Neural progenitor cell (in vitro differentiated cells): ENCODE measurements around the gene SPINT1. TPM values are rescaled to one million over a fixed set of nuclear protein-coding genes. Genes with fewer than 3 reads are reported as not detected.

Experiments used
- DNase-seq: peaks from one replicate; pipeline ENCODE4 v3.0.0-alpha.2; 2016; ENCODE audit warnings: low spot score
- H2AFZ ChIP-seq: fragments of 200-600 bp; sonication (generic); replicated peaks from 2 replicates; pipeline ENCODE4 v1.6.1; 2016; ENCODE audit warnings: antibody characterized with exemption
- H3F3A ChIP-seq: fragments of 200-600 bp; sonication (generic); 2 replicates; pipeline ENCODE4 v1.6.1; 2016; ENCODE audit warnings: antibody characterized with exemption, low read depth
- H3K27ac ChIP-seq: fragments of 200-600 bp; sonication (generic); 2 replicates; pipeline ENCODE4 v1.5.1; 2016; ENCODE audit warnings: mild to moderate bottlenecking
- H3K27me3 ChIP-seq: fragments of 200-600 bp; sonication (generic); 2 replicates; pipeline ENCODE4 v1.6.1; 2016; ENCODE audit warnings: mild to moderate bottlenecking, moderate library complexity
- H3K36me3 ChIP-seq: fragments of 200-600 bp; sonication (generic); 2 replicates; pipeline ENCODE4 v1.5.1; 2016
- H3K4me1 ChIP-seq: fragments of 200-600 bp; sonication (generic); 2 replicates; pipeline ENCODE4 v1.6.1; 2016; ENCODE audit warnings: mixed run types
- H3K4me2 ChIP-seq: fragments of 200-600 bp; sonication (generic); 2 replicates; pipeline ENCODE4 v1.6.1; 2016
- H3K4me3 ChIP-seq: fragments of 200-600 bp; sonication (generic); 2 replicates; pipeline ENCODE4 v1.5.1; 2016
- H3K79me2 ChIP-seq: fragments of 200-600 bp; sonication (generic); 2 replicates; pipeline ENCODE4 v1.6.1; 2016; ENCODE audit warnings: low read depth
- H3K9ac ChIP-seq: fragments of 200-600 bp; sonication (generic); 2 replicates; pipeline ENCODE4 v1.6.1; 2016
- H3K9me3 ChIP-seq: fragments of 200-600 bp; sonication (generic); 2 replicates; pipeline ENCODE4 v1.5.1; 2016; ENCODE audit warnings: low read depth
- H4K20me1 ChIP-seq: fragments of 200-600 bp; sonication (generic); 2 replicates; pipeline ENCODE4 v1.6.1; 2016; ENCODE audit warnings: low read depth
- H3K27ac Mint-ChIP-seq: 3 replicates; pipeline ENCODE4 v1.8.0; 2021; ENCODE audit warnings: mixed read lengths
- H3K27me3 Mint-ChIP-seq: 2 replicates; pipeline ENCODE4 v1.8.0; 2022; ENCODE audit warnings: low read depth, mild to moderate bottlenecking, inconsistent platforms, moderate library complexity, mixed read lengths; ENCODE audit not compliant: insufficient read depth
- H3K36me3 Mint-ChIP-seq: 3 replicates; pipeline ENCODE4 v1.8.0; 2021; ENCODE audit warnings: mixed read lengths
- H3K4me1 Mint-ChIP-seq: 3 replicates; pipeline ENCODE4 v1.8.0; 2021; ENCODE audit warnings: mixed read lengths
- H3K4me3 Mint-ChIP-seq: 3 replicates; pipeline ENCODE4 v1.8.0; 2021; ENCODE audit warnings: mild to moderate bottlenecking, moderate library complexity, mixed read lengths
- H3K9me3 Mint-ChIP-seq: 3 replicates; pipeline ENCODE4 v1.8.0; 2020; ENCODE audit warnings: mixed read lengths
- EZH2 ChIP-seq: fragments of 200-600 bp; sonication (generic); IDR thresholded peaks from 2 replicates; pipeline ENCODE4 v1.6.1; 2017; ENCODE audit warnings: antibody characterized with exemption, mild to moderate bottlenecking, moderate library complexity
- EZH2phosphoT487 ChIP-seq: fragments of 200-600 bp; sonication (generic); IDR thresholded peaks from 2 replicates; pipeline ENCODE4 v1.6.1; 2017; ENCODE audit warnings: antibody characterized with exemption
- total RNA-seq: library from RNA; depleted of rRNA; stranded (reverse); fragments of >200 nt; gene quantifications from 2 replicates; pipeline ENCODE4 v1.2.3, GENCODE V29; 2015; ENCODE audit warnings: low replicate concordance
- TF ChIP-seq, protein P1 (sequence below): fragments of 200-600 bp; sonication (generic); IDR thresholded peaks from 2 replicates; pipeline ENCODE4 v1.5.1; 2017; ENCODE audit warnings: antibody characterized with exemption, mild to moderate bottlenecking

SPINT1 gene
- total RNA-seq, 1 donor from 2014 or later = 12.0 TPM

DNA sequence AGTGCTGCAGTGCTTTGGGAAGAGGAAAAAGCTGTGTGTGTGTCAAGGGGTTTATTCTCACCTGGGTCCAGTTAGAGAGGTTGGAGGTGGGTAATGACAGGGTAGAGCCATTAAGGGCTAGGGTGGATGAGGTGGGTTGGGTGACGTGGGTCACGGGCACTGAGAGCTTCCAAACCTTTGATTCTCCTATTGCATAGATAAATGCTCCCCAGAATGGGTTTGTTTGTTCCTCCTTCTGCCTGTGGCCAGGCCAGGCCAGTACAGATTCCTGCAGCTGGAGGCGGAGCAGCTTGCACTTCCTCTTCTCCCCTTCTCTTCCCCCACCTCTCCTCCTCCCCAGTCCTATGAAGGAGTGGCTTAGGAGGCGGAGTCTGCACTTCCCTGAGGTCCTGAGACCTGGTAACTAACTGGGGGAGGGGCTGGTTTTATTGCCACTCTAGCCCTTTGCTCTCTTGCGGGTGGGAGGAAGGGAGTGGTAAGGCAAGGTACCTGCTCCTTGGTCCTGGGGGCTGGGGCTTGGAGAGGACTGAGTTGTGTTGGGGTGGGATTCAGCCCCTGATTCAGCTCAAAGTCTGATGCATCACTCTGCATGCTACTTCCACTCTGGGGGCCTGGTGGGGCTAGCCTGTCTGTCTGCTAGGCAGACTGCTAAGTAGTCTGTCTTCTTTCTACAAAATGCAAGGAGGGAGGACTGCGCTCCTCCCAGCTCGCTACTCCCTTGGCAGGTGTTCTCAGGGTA is 3.5 kb downstream of the SPINT1 start:
- Histone ChIP-seq H3K36me3 (no peaks in the 10 kb centered on the region), H3K9ac (no peak overlapping the region), H3K4me2 (peak overlapping the region; percentile 55), H3K79me2 (no peaks in the 10 kb centered on the region), H3K4me3 (no peak overlapping the region), H3K27me3 (peaks cover 34% of the 10 kb centered on the region), H3F3A (peaks cover 20% of the 10 kb centered on the region), H3K4me1 (peaks cover 12% of the 10 kb centered on the region), H3K27ac (no peak overlapping the region), H3K9me3 (no peaks in the 10 kb centered on the region), H4K20me1 (no peaks in the 10 kb centered on the region), H2AFZ (peak overlapping the region; percentile 83)
- H3K4me1 Mint-ChIP-seq = peaks cover 30% of the 10 kb centered on the region
- no peaks in the 10 kb centered on the region for H3K9me3 Mint-ChIP-seq
- peak; percentile 76 for DNase-seq
- peaks cover 26% of the 10 kb centered on the region for H3K27me3 Mint-ChIP-seq
- H3K36me3 Mint-ChIP-seq = no peaks in the 10 kb centered on the region
- H3K27ac Mint-ChIP-seq = no peak overlapping the region
- H3K4me3 Mint-ChIP-seq = peak overlapping the region; percentile 25
- TF ChIP-seq, protein P1, sequence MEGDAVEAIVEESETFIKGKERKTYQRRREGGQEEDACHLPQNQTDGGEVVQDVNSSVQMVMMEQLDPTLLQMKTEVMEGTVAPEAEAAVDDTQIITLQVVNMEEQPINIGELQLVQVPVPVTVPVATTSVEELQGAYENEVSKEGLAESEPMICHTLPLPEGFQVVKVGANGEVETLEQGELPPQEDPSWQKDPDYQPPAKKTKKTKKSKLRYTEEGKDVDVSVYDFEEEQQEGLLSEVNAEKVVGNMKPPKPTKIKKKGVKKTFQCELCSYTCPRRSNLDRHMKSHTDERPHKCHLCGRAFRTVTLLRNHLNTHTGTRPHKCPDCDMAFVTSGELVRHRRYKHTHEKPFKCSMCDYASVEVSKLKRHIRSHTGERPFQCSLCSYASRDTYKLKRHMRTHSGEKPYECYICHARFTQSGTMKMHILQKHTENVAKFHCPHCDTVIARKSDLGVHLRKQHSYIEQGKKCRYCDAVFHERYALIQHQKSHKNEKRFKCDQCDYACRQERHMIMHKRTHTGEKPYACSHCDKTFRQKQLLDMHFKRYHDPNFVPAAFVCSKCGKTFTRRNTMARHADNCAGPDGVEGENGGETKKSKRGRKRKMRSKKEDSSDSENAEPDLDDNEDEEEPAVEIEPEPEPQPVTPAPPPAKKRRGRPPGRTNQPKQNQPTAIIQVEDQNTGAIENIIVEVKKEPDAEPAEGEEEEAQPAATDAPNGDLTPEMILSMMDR = no peak
- TF ChIP-seq EZH2 (no peak), EZH2phosphoT487 (no peak)

DNA sequence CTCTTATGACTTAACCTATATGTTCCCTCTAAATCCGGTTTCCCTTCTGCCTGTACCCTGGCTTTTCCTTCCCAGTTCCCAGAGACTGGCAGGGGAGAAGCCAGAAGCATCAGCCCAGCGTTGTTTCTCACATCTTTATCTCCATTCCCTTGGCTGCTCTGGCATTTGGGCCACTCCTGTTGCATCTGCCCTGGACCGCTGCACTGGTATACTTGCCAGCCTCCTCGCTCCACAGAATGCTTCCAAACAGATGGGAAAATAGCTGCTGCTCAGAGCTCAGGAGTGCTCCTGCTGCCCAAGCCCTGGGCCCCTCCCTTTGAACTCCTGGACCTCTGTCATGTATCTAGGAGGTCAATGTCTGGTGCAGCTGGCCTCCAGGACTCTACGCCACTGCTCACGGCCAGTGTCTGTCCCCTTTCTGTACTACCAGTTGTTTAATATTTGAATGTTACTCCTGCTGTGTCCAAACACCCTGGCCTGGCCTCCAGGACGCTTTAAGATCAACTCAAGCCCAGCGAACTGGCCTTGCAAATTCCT is 6.8 kb downstream of the SPINT1 start:
- no peak overlapping the region for H3K27ac Mint-ChIP-seq
- no peaks in the 10 kb centered on the region for H3K36me3 Mint-ChIP-seq
- no peaks in the 10 kb centered on the region for H3K79me2 ChIP-seq

DNA sequence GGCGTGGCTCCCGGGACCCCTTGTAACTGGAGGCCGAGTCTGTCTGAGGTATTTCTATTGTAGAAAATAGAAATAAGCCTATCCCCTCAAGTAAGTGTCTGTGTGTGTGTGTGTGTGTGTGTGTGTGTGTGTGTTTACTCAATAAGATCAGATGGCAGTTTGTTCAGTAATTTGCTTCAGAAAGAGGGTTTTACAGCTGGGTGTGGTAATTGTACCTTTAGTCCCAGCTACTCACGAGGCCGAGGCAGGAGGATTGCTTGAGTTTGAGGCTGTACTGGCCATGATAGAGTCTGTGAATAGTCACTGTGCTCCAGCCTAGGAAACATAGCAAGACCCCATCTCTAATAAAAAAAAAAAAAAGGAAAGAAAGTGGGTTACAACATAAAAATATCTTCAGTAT is 8.7 kb downstream of the SPINT1 start:
- TF ChIP-seq, protein P1 = no peak
- TF ChIP-seq EZH2 (no peak), EZH2phosphoT487 (no peak)
- Histone ChIP-seq H3K27me3 (no peaks in the 10 kb centered on the region), H3K4me1 (peaks cover 7% of the 10 kb centered on the region), H3K9me3 (no peaks in the 10 kb centered on the region), H4K20me1 (no peaks in the 10 kb centered on the region), H3F3A (peaks cover 8% of the 10 kb centered on the region), H3K4me3 (no peak overlapping the region), H3K4me2 (no peak overlapping the region), H3K9ac (no peak overlapping the region), H3K27ac (no peak overlapping the region), H3K36me3 (no peaks in the 10 kb centered on the region), H3K79me2 (no peaks in the 10 kb centered on the region), H2AFZ (no peak overlapping the region)
- H3K4me3 Mint-ChIP-seq = no peak overlapping the region
- no peaks in the 10 kb centered on the region for H3K9me3 Mint-ChIP-seq
- DNase-seq = no peak
- no peak overlapping the region for H3K27ac Mint-ChIP-seq
- peaks cover 5% of the 10 kb centered on the region for H3K27me3 Mint-ChIP-seq
- peaks cover 20% of the 10 kb centered on the region for H3K4me1 Mint-ChIP-seq
- H3K36me3 Mint-ChIP-seq = no peaks in the 10 kb centered on the region

More for the DNA sequence above, 6.8 kb downstream of the SPINT1 start:
- H3K4me3 Mint-ChIP-seq = no peak overlapping the region
- TF ChIP-seq EZH2phosphoT487 = no peak
- TF ChIP-seq, protein P1 = no peak
- TF ChIP-seq EZH2 = no peak
- peaks cover 22% of the 10 kb centered on the region for H3K4me1 Mint-ChIP-seq
- H3K27ac ChIP-seq = no peak overlapping the region
- H3K9me3 ChIP-seq = no peaks in the 10 kb centered on the region
- no peaks in the 10 kb centered on the region for H4K20me1 ChIP-seq
- H3K27me3 ChIP-seq = peaks cover 1% of the 10 kb centered on the region
- peaks cover 12% of the 10 kb centered on the region for H3K4me1 ChIP-seq
- no peak for DNase-seq
- no peaks in the 10 kb centered on the region for H3K9me3 Mint-ChIP-seq
- H3F3A ChIP-seq = peaks cover 8% of the 10 kb centered on the region
- no peak overlapping the region for H3K4me2 ChIP-seq
- no peak overlapping the region for H3K4me3 ChIP-seq
- no peak overlapping the region for H2AFZ ChIP-seq
- no peaks in the 10 kb centered on the region for H3K36me3 ChIP-seq
- H3K9ac ChIP-seq = no peak overlapping the region
- H3K27me3 Mint-ChIP-seq = peaks cover 7% of the 10 kb centered on the region
